Neural cell (in vitro differentiated cells): ENCODE measurements around the gene TMEM183A. TPM values are rescaled to one million over a fixed set of nuclear protein-coding genes. Genes with fewer than 3 reads are reported as not detected.

Source experiments
- H2AFZ ChIP-seq: fragments of 200-600, 300-800 bp; sonication (generic), shearing (Covaris generic); 2 replicates; pipeline ENCODE4 v1.6.0; 2014; ENCODE audit warnings: low read depth, mild to moderate bottlenecking, antibody characterized with exemption, low read length, moderate library complexity
- H3F3A ChIP-seq: fragments of 200-600 bp; shearing (Covaris generic); 2 replicates; pipeline ENCODE4 v1.6.1; 2016; ENCODE audit warnings: mild to moderate bottlenecking, moderate library complexity, mixed read lengths, antibody characterized with exemption, low read length; ENCODE audit not compliant: insufficient read depth, poor library complexity, severe bottlenecking
- H3K27ac ChIP-seq: fragments of 200-600, 300-800 bp; sonication (generic), shearing (Covaris generic); 2 replicates; pipeline ENCODE4 v1.5.1; 2014; ENCODE audit warnings: mild to moderate bottlenecking, low read length, moderate library complexity
- H3K27me3 ChIP-seq: fragments of 300-800, 200-600 bp; sonication (generic), shearing (Covaris generic); 2 replicates; pipeline ENCODE4 v1.6.0; 2014; ENCODE audit warnings: mild to moderate bottlenecking, low read depth, low read length, moderate library complexity; ENCODE audit not compliant: insufficient read depth
- H3K36me3 ChIP-seq: fragments of 300-800, 200-600 bp; sonication (generic), shearing (Covaris generic); 2 replicates; pipeline ENCODE4 v1.5.1; 2014; ENCODE audit warnings: mild to moderate bottlenecking, antibody characterized with exemption, low read length, moderate library complexity; ENCODE audit not compliant: insufficient read depth
- H3K4me2 ChIP-seq: fragments of 300-800, 200-600 bp; sonication (generic), shearing (Covaris generic); 2 replicates; pipeline ENCODE4 v1.6.0; 2014; ENCODE audit warnings: mild to moderate bottlenecking, low read length
- H3K4me3 ChIP-seq: fragments of 300-800, 200-600 bp; sonication (generic), shearing (Covaris generic); 2 replicates; pipeline ENCODE4 v1.5.1; 2014; ENCODE audit warnings: mild to moderate bottlenecking, low read length, moderate library complexity
- H3K79me2 ChIP-seq: fragments of 200-600 bp; shearing (Covaris generic); replicated peaks from 2 replicates; pipeline ENCODE4 v1.6.0; 2014; ENCODE audit warnings: mild to moderate bottlenecking, low read length, moderate library complexity; ENCODE audit not compliant: insufficient read depth
- H3K9ac ChIP-seq: fragments of 300-800, 200-600 bp; sonication (generic), shearing (Covaris generic); 2 replicates; pipeline ENCODE4 v1.6.1; 2016; ENCODE audit warnings: mild to moderate bottlenecking, low read length, mixed read lengths
- H3K9me2 ChIP-seq: fragments of 200-600 bp; shearing (Covaris generic); 2 replicates; pipeline ENCODE4 v1.6.1; 2016; ENCODE audit warnings: mild to moderate bottlenecking, low read length, mixed read lengths; ENCODE audit not compliant: insufficient read depth
- H3K9me3 ChIP-seq: fragments of 200-600, 300-800 bp; sonication (generic), shearing (Covaris generic); 2 replicates; pipeline ENCODE4 v1.6.1; 2016; ENCODE audit warnings: mild to moderate bottlenecking, mixed run types, low read length, moderate library complexity, mixed read lengths
- H4K20me1 ChIP-seq: fragments of 200-600 bp; shearing (Covaris generic); 2 replicates; pipeline ENCODE4 v1.6.1; 2016; ENCODE audit warnings: mild to moderate bottlenecking, mixed run types; ENCODE audit not compliant: insufficient read depth
- EP300 ChIP-seq: fragments of 450-650 bp; conservative IDR thresholded peaks from 2 replicates; pipeline ENCODE4 v1.6.1; 2014; ENCODE audit warnings: antibody characterized with exemption, mild to moderate bottlenecking, moderate library complexity; ENCODE audit not compliant: poor library complexity, severe bottlenecking
- MXI1 ChIP-seq: fragments of 450-650 bp; conservative IDR thresholded peaks from 2 replicates; pipeline ENCODE4 v1.6.1; 2014; ENCODE audit warnings: antibody characterized with exemption, mild to moderate bottlenecking; ENCODE audit not compliant: poor library complexity, severe bottlenecking
- POLR2AphosphoS5 ChIP-seq: IDR thresholded peaks from 2 replicates; pipeline ENCODE4 v1.6.1; 2012
- RAD21 ChIP-seq: fragments of 450-650 bp; conservative IDR thresholded peaks from 2 replicates; pipeline ENCODE4 v1.6.1; 2014; ENCODE audit warnings: antibody characterized with exemption, mild to moderate bottlenecking, moderate library complexity
- SMC3 ChIP-seq: fragments of 450-650 bp; conservative IDR thresholded peaks from 2 replicates; pipeline ENCODE4 v1.6.1; 2014; ENCODE audit warnings: antibody characterized with exemption, mild to moderate bottlenecking, moderate library complexity; ENCODE audit not compliant: poor library complexity
- TAF1 ChIP-seq: IDR thresholded peaks from 2 replicates; pipeline ENCODE4 v1.6.1; 2012; ENCODE audit warnings: low read depth
- polyA plus RNA-seq: library from polyadenylated mRNA; depleted of rRNA; stranded (reverse); fragments of >200 nt; gene quantifications from 2 replicates; pipeline ENCODE4 v1.2.3, GENCODE V29; 2014
- TF ChIP-seq, protein P1 (sequence below): IDR thresholded peaks from 2 replicates; pipeline ENCODE4 v1.6.1; 2012; ENCODE audit warnings: borderline replicate concordance
- TF ChIP-seq, protein P2 (sequence below): fragments of 450-650 bp; IDR thresholded peaks from 2 replicates; pipeline ENCODE4 v1.5.1; 2014; ENCODE audit warnings: antibody characterized with exemption, mild to moderate bottlenecking, moderate library complexity; ENCODE audit not compliant: poor library complexity, severe bottlenecking

Gene TMEM183A
- polyA plus RNA-seq, 1 donor from 2014 or later: 237 TPM

DNA sequence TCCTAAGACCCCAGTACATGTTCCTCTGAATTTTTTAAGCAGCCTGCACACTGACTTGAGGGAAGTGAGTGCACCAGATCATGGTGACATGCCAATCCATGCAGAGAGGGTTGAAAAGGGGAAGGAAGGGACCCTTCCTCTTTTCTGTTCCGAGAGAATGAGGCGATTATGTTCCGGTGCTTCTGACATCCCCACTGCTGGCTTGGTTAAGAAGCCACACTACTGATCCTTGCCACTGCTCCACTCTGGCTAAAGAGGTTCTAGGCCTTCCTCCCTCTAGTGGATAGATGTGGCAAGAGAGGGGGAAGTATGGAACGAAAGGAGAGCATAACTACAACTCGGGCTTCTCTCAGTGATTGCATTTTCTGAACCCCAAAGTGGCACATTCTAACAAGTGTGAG is 38.3 kb upstream of the TMEM183A start:
- H3K27me3 ChIP-seq: no peaks in the 10 kb centered on the region
- H4K20me1 ChIP-seq: no peaks in the 10 kb centered on the region
- no peaks in the 10 kb centered on the region for H3K36me3 ChIP-seq
- H3K79me2 ChIP-seq: no peaks in the 10 kb centered on the region
- H3K4me2 ChIP-seq: no peak overlapping the region
- no peak overlapping the region for H3K4me3 ChIP-seq
- no peaks in the 10 kb centered on the region for H3F3A ChIP-seq
- H3K27ac ChIP-seq: no peak overlapping the region
- H3K9me2 ChIP-seq: no peaks in the 10 kb centered on the region
- TF ChIP-seq, protein P1, sequence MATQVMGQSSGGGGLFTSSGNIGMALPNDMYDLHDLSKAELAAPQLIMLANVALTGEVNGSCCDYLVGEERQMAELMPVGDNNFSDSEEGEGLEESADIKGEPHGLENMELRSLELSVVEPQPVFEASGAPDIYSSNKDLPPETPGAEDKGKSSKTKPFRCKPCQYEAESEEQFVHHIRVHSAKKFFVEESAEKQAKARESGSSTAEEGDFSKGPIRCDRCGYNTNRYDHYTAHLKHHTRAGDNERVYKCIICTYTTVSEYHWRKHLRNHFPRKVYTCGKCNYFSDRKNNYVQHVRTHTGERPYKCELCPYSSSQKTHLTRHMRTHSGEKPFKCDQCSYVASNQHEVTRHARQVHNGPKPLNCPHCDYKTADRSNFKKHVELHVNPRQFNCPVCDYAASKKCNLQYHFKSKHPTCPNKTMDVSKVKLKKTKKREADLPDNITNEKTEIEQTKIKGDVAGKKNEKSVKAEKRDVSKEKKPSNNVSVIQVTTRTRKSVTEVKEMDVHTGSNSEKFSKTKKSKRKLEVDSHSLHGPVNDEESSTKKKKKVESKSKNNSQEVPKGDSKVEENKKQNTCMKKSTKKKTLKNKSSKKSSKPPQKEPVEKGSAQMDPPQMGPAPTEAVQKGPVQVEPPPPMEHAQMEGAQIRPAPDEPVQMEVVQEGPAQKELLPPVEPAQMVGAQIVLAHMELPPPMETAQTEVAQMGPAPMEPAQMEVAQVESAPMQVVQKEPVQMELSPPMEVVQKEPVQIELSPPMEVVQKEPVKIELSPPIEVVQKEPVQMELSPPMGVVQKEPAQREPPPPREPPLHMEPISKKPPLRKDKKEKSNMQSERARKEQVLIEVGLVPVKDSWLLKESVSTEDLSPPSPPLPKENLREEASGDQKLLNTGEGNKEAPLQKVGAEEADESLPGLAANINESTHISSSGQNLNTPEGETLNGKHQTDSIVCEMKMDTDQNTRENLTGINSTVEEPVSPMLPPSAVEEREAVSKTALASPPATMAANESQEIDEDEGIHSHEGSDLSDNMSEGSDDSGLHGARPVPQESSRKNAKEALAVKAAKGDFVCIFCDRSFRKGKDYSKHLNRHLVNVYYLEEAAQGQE: no peak
- peak; percentile 12 for TF ChIP-seq RAD21
- TF ChIP-seq, protein P2, sequence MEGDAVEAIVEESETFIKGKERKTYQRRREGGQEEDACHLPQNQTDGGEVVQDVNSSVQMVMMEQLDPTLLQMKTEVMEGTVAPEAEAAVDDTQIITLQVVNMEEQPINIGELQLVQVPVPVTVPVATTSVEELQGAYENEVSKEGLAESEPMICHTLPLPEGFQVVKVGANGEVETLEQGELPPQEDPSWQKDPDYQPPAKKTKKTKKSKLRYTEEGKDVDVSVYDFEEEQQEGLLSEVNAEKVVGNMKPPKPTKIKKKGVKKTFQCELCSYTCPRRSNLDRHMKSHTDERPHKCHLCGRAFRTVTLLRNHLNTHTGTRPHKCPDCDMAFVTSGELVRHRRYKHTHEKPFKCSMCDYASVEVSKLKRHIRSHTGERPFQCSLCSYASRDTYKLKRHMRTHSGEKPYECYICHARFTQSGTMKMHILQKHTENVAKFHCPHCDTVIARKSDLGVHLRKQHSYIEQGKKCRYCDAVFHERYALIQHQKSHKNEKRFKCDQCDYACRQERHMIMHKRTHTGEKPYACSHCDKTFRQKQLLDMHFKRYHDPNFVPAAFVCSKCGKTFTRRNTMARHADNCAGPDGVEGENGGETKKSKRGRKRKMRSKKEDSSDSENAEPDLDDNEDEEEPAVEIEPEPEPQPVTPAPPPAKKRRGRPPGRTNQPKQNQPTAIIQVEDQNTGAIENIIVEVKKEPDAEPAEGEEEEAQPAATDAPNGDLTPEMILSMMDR: peak; percentile 50
- no peak overlapping the region for H2AFZ ChIP-seq
- H3K9ac ChIP-seq: no peak overlapping the region
- no peaks in the 10 kb centered on the region for H3K9me3 ChIP-seq

DNA sequence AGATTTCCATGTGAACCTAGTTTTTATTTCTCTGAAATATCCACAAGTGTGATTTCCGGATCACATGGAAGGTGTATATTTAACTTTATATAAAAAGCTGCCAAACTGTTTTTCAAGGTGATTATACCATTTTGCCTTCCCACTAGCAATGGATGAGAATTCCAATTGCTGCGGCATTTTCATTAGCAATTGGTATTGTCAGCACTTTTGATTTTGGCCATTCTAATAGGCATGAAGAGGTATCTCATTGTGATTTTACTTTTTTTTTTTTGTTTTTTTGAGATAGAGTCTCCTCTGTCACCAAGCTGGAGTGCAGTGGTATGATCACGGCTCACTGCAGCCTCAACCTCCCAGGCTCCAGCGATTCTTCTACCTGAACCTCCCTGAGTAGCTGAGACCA is 35.1 kb upstream of the TMEM183A start:
- no peaks in the 10 kb centered on the region for H4K20me1 ChIP-seq
- no peaks in the 10 kb centered on the region for H3K79me2 ChIP-seq
- H3K27me3 ChIP-seq: peaks cover 4% of the 10 kb centered on the region
- H3K9me2 ChIP-seq: no peaks in the 10 kb centered on the region
- H3F3A ChIP-seq: no peaks in the 10 kb centered on the region
- TF ChIP-seq, protein P1: no peak
- no peak for TF ChIP-seq SMC3
- TF ChIP-seq MXI1: no peak
- TF ChIP-seq EP300: no peak
- no peak for TF ChIP-seq RAD21
- no peak for TF ChIP-seq POLR2AphosphoS5
- TF ChIP-seq TAF1: no peak
- TF ChIP-seq, protein P2: no peak
- no peak overlapping the region for H3K4me2 ChIP-seq
- no peak overlapping the region for H3K27ac ChIP-seq
- no peak overlapping the region for H3K9ac ChIP-seq
- no peaks in the 10 kb centered on the region for H3K36me3 ChIP-seq
- no peaks in the 10 kb centered on the region for H3K9me3 ChIP-seq
- H2AFZ ChIP-seq: no peak overlapping the region
- no peak overlapping the region for H3K4me3 ChIP-seq
